GM12891 (cell line): Measurements from ENCODE around the gene NEK6.

Source experiments
- DNase-seq: peaks from one replicate; pipeline ENCODE4 v3.0.0; 2011; ENCODE audit warnings: low spot score; ENCODE audit not compliant: insufficient read length
- FAIRE-seq: peaks from 2 replicates; lab custom pipeline; 2011; peaks lifted over from hg19 to GRCh38; lab: Jason Lieb, UNC
- PAX5 ChIP-seq: IDR thresholded peaks from 2 replicates; pipeline ENCODE4 v1.6.1; 2011; ENCODE audit warnings: low read length, moderate library complexity, mild to moderate bottlenecking; ENCODE audit not compliant: insufficient read depth, severe bottlenecking
- POLR2A ChIP-seq: IDR thresholded peaks from 2 replicates; pipeline ENCODE4 v1.6.1; 2011; ENCODE audit warnings: low read depth, low read length, control low read depth
- POLR2AphosphoS5 ChIP-seq: IDR thresholded peaks from 2 replicates; pipeline ENCODE4 v1.6.1; 2011; ENCODE audit warnings: low read depth, low read length, control low read depth
- POU2F2 ChIP-seq: IDR thresholded peaks from 2 replicates; pipeline ENCODE4 v1.6.1; 2011; ENCODE audit warnings: low read depth, mild to moderate bottlenecking, control low read depth, low read length, moderate library complexity
- SPI1 ChIP-seq: IDR thresholded peaks from 2 replicates; pipeline ENCODE4 v1.6.1; 2011; ENCODE audit warnings: low read depth, low read length, control low read depth
- TAF1 ChIP-seq: IDR thresholded peaks from 2 replicates; pipeline ENCODE4 v1.6.1; 2011; ENCODE audit warnings: low read depth, low read length, control low read depth

Gene NEK6

DNA sequence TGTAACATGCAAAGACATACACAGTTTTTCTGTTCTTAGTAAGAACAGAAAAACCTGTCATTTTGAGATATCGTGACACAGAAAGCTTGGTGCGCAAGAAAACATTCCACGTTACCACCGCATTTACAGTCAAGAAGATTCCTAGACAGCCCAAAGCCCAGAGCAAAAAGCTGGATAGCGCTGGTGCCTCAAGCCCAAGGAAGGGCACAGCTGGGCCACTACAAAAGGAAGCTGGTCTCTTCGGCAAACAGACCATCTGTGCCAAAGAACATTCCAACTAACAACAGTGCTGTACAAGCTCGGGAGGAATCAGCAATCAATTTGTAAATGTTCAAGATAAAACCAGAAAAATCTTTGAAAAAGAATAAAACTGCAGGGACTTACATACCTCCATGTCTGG, 126.5 kb downstream of the NEK6 start:
- DNase-seq (no peak), FAIRE-seq (no peak)
- no peak for TF ChIP-seq POLR2AphosphoS5
- no peak for TF ChIP-seq PAX5
- no peak for TF ChIP-seq SPI1
- no peak for TF ChIP-seq POLR2A
- no peak for TF ChIP-seq POU2F2
- TF ChIP-seq TAF1: no peak

DNA sequence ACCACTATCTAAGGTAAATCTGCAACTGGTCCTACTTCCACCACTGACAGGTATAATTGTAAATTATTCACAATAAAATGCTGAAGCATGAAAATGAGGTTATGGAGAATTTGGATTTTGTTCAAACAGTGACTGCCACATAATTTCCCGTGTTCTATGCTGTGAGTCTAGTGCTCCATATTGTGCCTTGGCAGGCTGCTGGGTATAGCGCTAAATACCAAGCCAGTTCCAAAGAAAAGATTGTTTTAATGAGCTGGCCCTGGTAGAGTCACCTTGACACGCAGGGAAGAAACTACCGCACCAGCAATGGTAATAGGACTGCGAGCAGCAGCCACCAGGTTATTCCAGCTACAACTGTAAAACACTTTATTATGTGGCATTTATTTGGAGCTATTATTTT, 127.1 kb downstream of the NEK6 start:
- FAIRE-seq (no peak), DNase-seq (no peak)
- TF ChIP-seq POLR2A (no peak), POU2F2 (no peak), SPI1 (no peak)

GRCh38 chr9:124385623-124386022, 127.9 kb downstream of the NEK6 start:
- TF ChIP-seq POLR2AphosphoS5 (no peak), PAX5 (no peak), POU2F2 (no peak)
- FAIRE-seq: no peak

DNA sequence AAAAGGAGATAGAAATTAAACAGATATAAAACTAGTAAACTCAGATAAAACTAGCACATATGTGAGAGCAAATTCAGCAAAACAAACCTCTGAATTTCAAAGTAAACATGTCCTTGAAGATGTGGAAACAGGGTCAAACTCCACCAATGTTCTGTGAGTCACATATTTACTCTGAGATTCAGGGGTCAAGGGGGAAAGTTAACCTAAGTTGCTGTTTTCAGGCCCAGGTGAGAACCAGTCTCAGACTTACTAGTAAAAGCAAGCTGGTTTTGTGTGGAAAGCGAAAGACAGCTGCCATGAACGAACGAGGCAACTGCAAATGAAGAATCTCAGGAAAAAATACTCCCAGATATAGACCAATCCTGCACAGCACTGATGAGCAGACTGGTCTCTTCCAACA, 128.5 kb downstream of the NEK6 start:
- TF ChIP-seq POLR2AphosphoS5 (no peak), TAF1 (no peak), POLR2A (no peak), POU2F2 (no peak), SPI1 (no peak), PAX5 (no peak)
- DNase-seq (no peak), FAIRE-seq (no peak)

More at GRCh38 chr9:124385623-124386022, 127.9 kb downstream of the NEK6 start:
- DNase-seq: no peak

DNA sequence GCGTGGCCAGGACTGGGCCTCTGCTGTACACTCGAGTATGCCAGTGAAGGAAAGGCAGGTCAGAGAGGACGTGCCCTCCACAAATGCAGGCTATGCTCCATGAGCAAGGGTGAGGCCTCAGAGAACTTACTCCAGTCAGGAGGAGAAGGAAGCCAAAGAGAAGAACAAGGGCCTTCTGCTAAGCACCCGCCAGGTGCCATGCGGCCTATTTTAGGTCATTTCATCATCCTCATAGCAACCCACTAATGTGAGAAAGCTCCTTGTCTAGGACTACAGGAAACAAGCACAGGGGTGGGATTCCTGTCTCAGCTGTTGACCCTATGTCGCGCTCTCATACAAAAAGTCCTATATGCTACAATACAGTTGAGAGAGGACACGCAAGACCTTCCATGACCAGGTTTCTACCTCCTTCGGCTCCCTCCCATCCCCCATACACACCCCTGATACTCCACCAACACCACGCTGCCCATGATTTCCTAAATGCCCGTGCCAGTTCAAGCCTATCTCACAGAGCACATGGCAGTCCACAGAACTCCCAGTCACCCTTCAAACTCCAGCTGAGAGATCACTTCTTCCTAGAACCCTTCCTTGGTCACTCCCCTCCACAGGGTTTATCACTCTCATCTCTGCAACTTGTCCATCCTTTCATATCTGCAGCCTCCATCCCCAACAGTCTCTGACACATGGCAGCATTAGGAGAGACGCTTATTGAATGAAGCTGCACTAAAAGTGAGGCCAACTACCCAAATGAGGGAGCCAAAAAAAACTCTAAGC, 130.7 kb downstream of the NEK6 start:
- no peak for TF ChIP-seq SPI1
- no peak for TF ChIP-seq POU2F2
- no peak for TF ChIP-seq TAF1
- TF ChIP-seq PAX5: no peak

DNA sequence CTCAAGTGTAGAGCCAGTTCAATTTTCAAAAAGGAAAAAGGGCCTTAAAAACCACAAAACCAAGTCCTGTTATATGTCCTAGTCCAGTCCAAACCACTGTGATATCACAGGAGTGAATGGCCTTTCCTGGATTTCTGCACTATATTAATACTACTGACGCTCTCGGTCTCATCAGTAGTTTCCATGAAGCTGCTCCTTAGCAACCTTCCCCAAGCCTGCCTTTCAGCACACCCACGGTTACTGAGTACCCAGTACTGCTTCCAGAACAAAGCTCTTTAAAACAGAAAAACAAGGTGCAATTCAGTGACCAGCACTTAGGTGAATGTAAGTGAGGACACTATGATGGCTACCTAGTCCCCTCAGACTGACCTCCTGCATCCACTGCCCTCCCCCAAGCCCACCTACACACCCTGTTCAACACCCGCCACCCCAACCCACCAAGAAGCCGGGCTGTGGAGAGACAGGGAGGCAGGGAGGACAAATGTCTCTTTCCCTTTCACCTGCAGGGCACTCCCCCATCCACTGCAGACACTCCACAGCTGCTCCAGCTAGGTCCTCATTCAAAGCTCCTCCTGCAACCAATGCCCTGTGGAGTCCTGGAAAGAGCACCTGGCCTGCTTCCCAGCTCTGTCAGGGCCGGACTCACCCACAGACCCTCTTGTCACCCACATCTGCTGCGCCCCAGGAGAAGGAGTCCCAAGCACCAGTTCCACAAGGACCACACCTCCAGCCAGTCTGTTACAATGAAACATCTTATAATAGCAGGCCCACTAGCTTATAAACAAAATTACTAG, 131.6 kb downstream of the NEK6 start:
- no peak for FAIRE-seq
- DNase-seq: no peak
- no peak for TF ChIP-seq TAF1
- TF ChIP-seq POLR2AphosphoS5: no peak
- TF ChIP-seq SPI1: no peak
- no peak for TF ChIP-seq PAX5
- no peak for TF ChIP-seq POLR2A
- TF ChIP-seq POU2F2: no peak

More for the DNA sequence above, 130.7 kb downstream of the NEK6 start:
- FAIRE-seq (no peak), DNase-seq (no peak)

- no peak for FAIRE-seq
- TF ChIP-seq PAX5 (no peak), TAF1 (no peak), POLR2A (no peak), POU2F2 (no peak), POLR2AphosphoS5 (no peak), SPI1 (no peak)
- DNase-seq: no peak
Measured at GRCh38 chr9:124390794-124391658, 133.3 kb downstream of the NEK6 start.

DNA sequence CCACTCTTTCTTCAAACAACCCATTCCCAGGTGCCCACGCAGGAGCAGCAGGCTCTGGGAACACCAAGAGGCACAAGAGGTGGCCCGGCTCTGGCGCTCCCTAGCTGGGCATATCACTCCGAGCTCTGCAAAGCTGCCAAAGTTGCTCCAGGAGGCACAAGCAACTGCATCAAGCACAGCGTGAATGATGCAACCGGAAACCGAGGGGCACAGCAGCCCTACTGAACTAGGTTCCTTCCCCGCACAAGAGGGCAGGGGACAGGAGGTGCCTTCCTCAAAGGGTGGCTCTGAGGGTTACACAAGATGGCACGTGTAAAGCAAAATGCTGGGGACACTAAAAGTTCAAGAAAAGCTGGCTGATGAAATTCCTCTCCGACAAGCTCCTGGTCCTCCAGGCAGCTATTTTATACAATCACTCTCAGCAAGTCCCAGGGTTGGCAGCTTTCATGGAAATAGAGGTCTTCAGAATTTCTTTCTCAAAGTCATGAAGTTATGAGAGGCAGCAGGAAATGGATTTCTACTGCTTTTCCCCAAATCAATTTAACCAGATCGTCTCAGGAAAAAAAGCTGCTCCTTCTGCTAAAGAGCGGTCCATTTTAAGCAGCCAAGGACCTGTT, 134.6 kb downstream of the NEK6 start:
- no peak for DNase-seq
- FAIRE-seq: no peak
- TF ChIP-seq TAF1 (no peak), SPI1 (no peak), PAX5 (no peak), POLR2A (no peak), POU2F2 (no peak), POLR2AphosphoS5 (no peak)

- FAIRE-seq (no peak), DNase-seq (no peak)
Measured at GRCh38 chr9:124392871-124393460, 135.2 kb downstream of the NEK6 start.

More at GRCh38 chr9:124392871-124393460, 135.2 kb downstream of the NEK6 start:
- TF ChIP-seq POLR2A: no peak
- TF ChIP-seq POU2F2: no peak
- TF ChIP-seq PAX5: no peak
- TF ChIP-seq SPI1: no peak
- TF ChIP-seq POLR2AphosphoS5: no peak
- no peak for TF ChIP-seq TAF1
